K562 (cell line): ENCODE measurements around the gene MAPKAPK2. TPM values are rescaled to one million over a fixed set of nuclear protein-coding genes. Genes with fewer than 3 reads are reported as not detected.

Experiments used
- ATAC-seq: fragments of 200-7000 bp; cut with Tn5 transposase; 3 replicates; pipeline ENCODE4 v1.9.1; 2020; ENCODE audit warnings: moderate library complexity
- BruUV-seq: library from RNA; stranded (reverse); fragments of 400-500 nt; replicated peaks from 2 replicates; lab custom pipeline; 2021; lab: Mats Ljungman, UMichigan
- CTCF ChIA-PET: fragments of 300-600 bp; formaldehyde crosslinking; extraction: SDS; loops from one replicate; lab custom pipeline; 2021; ENCODE audit warnings: low intra/inter-chr PET ratio; lab: Yijun Ruan, JAX
- POLR2A ChIA-PET: fragments of 300-600, 350-650 bp; sonication (Branson Sonifier 250); formaldehyde crosslinking; extraction: SDS; loops from one replicate; lab custom pipeline; 2021; ENCODE audit warnings: antibody characterized with exemption, inconsistent platforms; lab: Yijun Ruan, JAX
- DNase-seq, 4 experiments: peaks; one replicate each; pipeline versions ENCODE4 v3.0.0 to v3.0.0-alpha.2; 2011 to 2018; ENCODE audit warnings: low spot score in 3 of 4, mixed read lengths in 3 of 4; ENCODE audit errors: extremely low read depth in 1 of 4
- FAIRE-seq: peaks from 2 replicates; lab custom pipeline; 2011; peaks lifted over from hg19 to GRCh38; lab: Jason Lieb, UNC
- H2AFZ ChIP-seq: 2 replicates; pipeline ENCODE4 v1.6.0; 2011; ENCODE audit warnings: low read depth, low read length, control low read depth, inconsistent platforms
- H3K27ac ChIP-seq: fragments of 200-600 bp; 3 replicates; pipeline ENCODE4 v1.8.0; 2011; ENCODE audit warnings: low read depth, mild to moderate bottlenecking, control low read depth, inconsistent platforms, low read length, moderate library complexity, mixed read lengths; ENCODE audit errors: extremely low read depth
- H3K27me3 ChIP-seq, 2 experiments: fragments of 300-600 bp in 1 of 2; 2 replicates in 1 of 2; 3 replicates in 1 of 2; pipeline versions ENCODE4 v1.6.0 to v1.8.0; 2011; ENCODE audit warnings: inconsistent platforms in 2 of 2, low read length in 2 of 2, mild to moderate bottlenecking in 1 of 2, mixed read lengths in 1 of 2, moderate library complexity in 1 of 2; ENCODE audit not compliant: control insufficient read depth in 2 of 2, insufficient read depth in 2 of 2
- H3K36me3 ChIP-seq: fragments of 300-600 bp; 3 replicates; pipeline ENCODE4 v1.8.0; 2011; ENCODE audit warnings: mild to moderate bottlenecking, low read length, inconsistent platforms; ENCODE audit not compliant: control insufficient read depth, insufficient read depth
- H3K4me1 ChIP-seq, 2 experiments: fragments of 200-600 bp in 1 of 2; replicated peaks in 1 of 2; 2 replicates in 1 of 2; 3 replicates in 1 of 2; pipeline versions ENCODE4 v1.5.1 to v1.8.0; 2011; ENCODE audit warnings: inconsistent platforms in 2 of 2, low read length in 2 of 2, mild to moderate bottlenecking in 1 of 2, mixed read lengths in 1 of 2, moderate library complexity in 1 of 2; ENCODE audit not compliant: control insufficient read depth in 2 of 2, insufficient read depth in 2 of 2
- H3K4me2 ChIP-seq: 2 replicates; pipeline ENCODE4 v1.6.1; 2011; ENCODE audit warnings: low read length, control low read depth, inconsistent platforms, mixed read lengths; ENCODE audit not compliant: insufficient read depth
- H3K4me3 ChIP-seq: fragments of 200-600 bp; sonication (generic), shearing (Covaris generic); 2 replicates; pipeline ENCODE4 v1.5.1; 2016; ENCODE audit warnings: control low read depth, inconsistent platforms
- H3K79me2 ChIP-seq: fragments of 200-600 bp; 3 replicates; pipeline ENCODE4 v1.8.0; 2011; ENCODE audit warnings: low read length, inconsistent platforms; ENCODE audit not compliant: control insufficient read depth, insufficient read depth
- H3K9ac ChIP-seq, 2 experiments: 2 replicates each; pipeline versions ENCODE4 v1.6.0 to v1.6.1; 2011; ENCODE audit warnings: low read depth in 2 of 2, low read length in 2 of 2, control low read depth in 1 of 2, inconsistent platforms in 1 of 2, mild to moderate bottlenecking in 1 of 2, mixed read lengths in 1 of 2; ENCODE audit not compliant: insufficient read depth in 1 of 2
- H3K9me1 ChIP-seq: one replicate; pipeline ENCODE4 v1.6.0; 2011; ENCODE audit warnings: inconsistent platforms, mild to moderate bottlenecking, low read length, moderate library complexity; ENCODE audit not compliant: control insufficient read depth, insufficient read depth
- H3K9me3 ChIP-seq: replicated peaks from 2 replicates; pipeline ENCODE4 v1.5.1; 2011; ENCODE audit warnings: low read depth, low read length, inconsistent platforms; ENCODE audit not compliant: control insufficient read depth, insufficient read depth
- H4K20me1 ChIP-seq: replicated peaks from 2 replicates; pipeline ENCODE4 v1.6.1; 2011; ENCODE audit warnings: low read length, inconsistent platforms, mixed read lengths; ENCODE audit not compliant: control insufficient read depth, insufficient read depth
- CEBPB ChIP-seq: fragments of 450-650 bp; IDR thresholded peaks from 2 replicates; pipeline ENCODE4 v1.6.1; 2016; ENCODE audit warnings: missing genetic modification characterization, missing compliant biosample characterization
- L3MBTL2 ChIP-seq: fragments of 450-650 bp; IDR thresholded peaks from 2 replicates; pipeline ENCODE4 v1.6.1; 2016; ENCODE audit warnings: mild to moderate bottlenecking, moderate library complexity
- MLLT1 ChIP-seq, 2 experiments: fragments of 450-650 bp; IDR thresholded peaks; 2 replicates each; pipeline ENCODE4 v1.6.1; 2016
- PYGO2 ChIP-seq: fragments of 450-650 bp; IDR thresholded peaks from 2 replicates; pipeline ENCODE4 v1.6.1; 2016; ENCODE audit warnings: mild to moderate bottlenecking, missing genetic modification characterization, moderate library complexity, missing compliant biosample characterization
- ZNF232 ChIP-seq: sonication (generic); formaldehyde crosslinking; IDR thresholded peaks from 2 replicates; pipeline ENCODE4 v1.8.0; 2022; ENCODE audit warnings: mild to moderate bottlenecking, missing genetic modification reagents
- ZNF253 ChIP-seq: fragments of 250-450 bp; sonication (Bioruptor Pico); conservative IDR thresholded peaks from 2 replicates; pipeline ENCODE4 v1.6.1; 2021; ENCODE audit warnings: mild to moderate bottlenecking
- ZNF780A ChIP-seq: fragments of 250-450 bp; sonication (Bioruptor Pico); IDR thresholded peaks from 2 replicates; pipeline ENCODE4 v1.5.0; 2021; ENCODE audit warnings: mild to moderate bottlenecking
- WGBS: fragments of 100-300 bp; shearing (Covaris generic); methylation state at CpG from one replicate; pipeline ENCODE4 v1.1.6; 2016; ENCODE audit warnings: low coverage, mixed read lengths; ENCODE audit not compliant: insufficient coverage; ENCODE audit errors: missing lambda C conversion rate; 5-methylcytosine and 5-hydroxymethylcytosine counted together
- in situ Hi-C: fragments of 300-500 bp; cut with MboI; formaldehyde crosslinking; loops from 4 replicates; pipeline ENCODE4 v1.15.0; 2018; ENCODE audit warnings: inconsistent platforms, mixed read lengths
- intact Hi-C: fragments of 100-400 bp; cut with micrococcal nuclease; formaldehyde crosslinking; loops from 2 replicates; pipeline ENCODE4 v1.14.2; 2022
- polyA plus RNA-seq, 8 experiments: library from polyadenylated mRNA; depleted of rRNA in 4 of 8; stranded (reverse) in 5 of 8; unstranded in 3 of 8; fragments of >200 nt; fragmentation: Nextera tagmentation in 2 of 8; fragmentation: Illumina TruSeq in 1 of 8; extraction: Ambion mirVana in 2 of 8; extraction: Trizol in 1 of 8; gene quantifications; 2 replicates each; pipeline versions ENCODE4 v1.2.1 to v1.2.3, GENCODE V29; 2011 to 2014; ENCODE audit warnings: inconsistent platforms in 1 of 8, missing spikeins in 1 of 8
- total RNA-seq, 7 experiments: library from RNA; depleted of rRNA in 6 of 7; stranded (reverse); fragments of >200 nt in 6 of 7; fragmentation: Illumina TruSeq in 2 of 7; extraction: Trizol in 2 of 7; gene quantifications; 2 replicates each; pipeline versions ENCODE4 v1.2.1 to v1.2.3, GENCODE V29; 2011 to 2021; ENCODE audit warnings: low replicate concordance in 1 of 7
- TF ChIP-seq, protein P1 (sequence below): fragments of 250-450 bp; sonication (Bioruptor Pico); IDR thresholded peaks from 2 replicates; pipeline ENCODE4 v1.5.0; 2020; ENCODE audit warnings: mild to moderate bottlenecking, borderline replicate concordance
- TF ChIP-seq, protein P2 (sequence below): sonication (generic); formaldehyde crosslinking; IDR thresholded peaks from 2 replicates; pipeline ENCODE4 v1.8.1; 2023; ENCODE audit warnings: mild to moderate bottlenecking, missing genetic modification reagents

The MAPKAPK2 gene
- total and polyA plus RNA-seq, 9 of the 15 experiments (the other 6 are each of a cell fraction or from before 2014, with no cell fraction given) = 0.63 to 94.2 (median 52.1) TPM

- Histone ChIP-seq H3K9me3 (no peaks in the 10 kb centered on the region), H3K79me2 (no peaks in the 10 kb centered on the region), H3K27ac (no peak overlapping the region), H3K4me2 (no peak overlapping the region), H2AFZ (no peak overlapping the region), H3K27me3 (peaks cover 27 to 44% of the 10 kb centered on the region in 2 experiments), H4K20me1 (0 out of 2 replicates have a peak, but pooled peaks cover 6% of the 10 kb centered on the region), H3K9me1 (no peaks in the 10 kb centered on the region), H3K36me3 (no peaks in the 10 kb centered on the region), H3K4me1 (no peaks in the 10 kb centered on the region), H3K9ac (no peak overlapping the region), H3K4me3 (no peak overlapping the region)
- in situ Hi-C loops (no loop called here), intact Hi-C loops (no loop called here)
- ATAC-seq = no peak
- WGBS = 3% methylated on average over 3 of the region's 3 CpGs
- FAIRE-seq = no peak
- CTCF ChIA-PET = interaction anchor here (0.8 kb wide), 1 partner anchor 163 kb away, joined by 3 read pairs; no protein-coding TSS in a partner anchor
- POLR2A ChIA-PET = interaction anchor here (0.9 to 1.9 kb wide), 6 partner anchors 9 to 161 kb away, joined by 3 to 6 read pairs (median 4); partner anchors contain the start of gene IL19
- no TSS peak for BruUV-seq
- no peak for DNase-seq
- TF ChIP-seq ZNF232 (CRISPR knock-in tag) (no peak), CEBPB (0 out of 2 replicates have a peak, but pooled peaks have one; percentile 8), ZNF253 (CRISPR knock-in tag) (no peak), MLLT1 (IDR thresholded peaks at IDR 0.05) (0 out of 4 replicates have a peak, but pooled peaks of 1 of the 2 experiments have one; percentile 30), PYGO2 (tag) (no peak), ZNF780A (no peak), L3MBTL2 (no peak)
- TF ChIP-seq, protein P1, sequence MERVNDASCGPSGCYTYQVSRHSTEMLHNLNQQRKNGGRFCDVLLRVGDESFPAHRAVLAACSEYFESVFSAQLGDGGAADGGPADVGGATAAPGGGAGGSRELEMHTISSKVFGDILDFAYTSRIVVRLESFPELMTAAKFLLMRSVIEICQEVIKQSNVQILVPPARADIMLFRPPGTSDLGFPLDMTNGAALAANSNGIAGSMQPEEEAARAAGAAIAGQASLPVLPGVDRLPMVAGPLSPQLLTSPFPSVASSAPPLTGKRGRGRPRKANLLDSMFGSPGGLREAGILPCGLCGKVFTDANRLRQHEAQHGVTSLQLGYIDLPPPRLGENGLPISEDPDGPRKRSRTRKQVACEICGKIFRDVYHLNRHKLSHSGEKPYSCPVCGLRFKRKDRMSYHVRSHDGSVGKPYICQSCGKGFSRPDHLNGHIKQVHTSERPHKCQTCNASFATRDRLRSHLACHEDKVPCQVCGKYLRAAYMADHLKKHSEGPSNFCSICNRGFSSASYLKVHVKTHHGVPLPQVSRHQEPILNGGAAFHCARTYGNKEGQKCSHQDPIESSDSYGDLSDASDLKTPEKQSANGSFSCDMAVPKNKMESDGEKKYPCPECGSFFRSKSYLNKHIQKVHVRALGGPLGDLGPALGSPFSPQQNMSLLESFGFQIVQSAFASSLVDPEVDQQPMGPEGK (CRISPR knock-in tag) = no peak
- TF ChIP-seq, protein P2, sequence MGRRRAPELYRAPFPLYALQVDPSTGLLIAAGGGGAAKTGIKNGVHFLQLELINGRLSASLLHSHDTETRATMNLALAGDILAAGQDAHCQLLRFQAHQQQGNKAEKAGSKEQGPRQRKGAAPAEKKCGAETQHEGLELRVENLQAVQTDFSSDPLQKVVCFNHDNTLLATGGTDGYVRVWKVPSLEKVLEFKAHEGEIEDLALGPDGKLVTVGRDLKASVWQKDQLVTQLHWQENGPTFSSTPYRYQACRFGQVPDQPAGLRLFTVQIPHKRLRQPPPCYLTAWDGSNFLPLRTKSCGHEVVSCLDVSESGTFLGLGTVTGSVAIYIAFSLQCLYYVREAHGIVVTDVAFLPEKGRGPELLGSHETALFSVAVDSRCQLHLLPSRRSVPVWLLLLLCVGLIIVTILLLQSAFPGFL = no peak
Measured at GRCh38 chr1:206748348-206749030, 63.8 kb downstream of the MAPKAPK2 start.
